Measurements from ENCODE around the gene SLC16A11. TPM values are rescaled to one million over a fixed set of nuclear protein-coding genes. Genes with fewer than 3 reads are reported as not detected.

SLC16A11 gene
- total and polyA plus RNA-seq, 2 donors from 2014 or later = 2.1 to 7.8 TPM

- H3K36me3 ChIP-seq (ENCODE audit: control insufficient read depth in 2 of 3, insufficient read depth in 3 of 3, low read length in 3 of 3) = no peaks in the 10 kb centered on the region
- DNase-seq (no peak), FAIRE-seq (no peak)
- no peaks in the 10 kb centered on the region for H3K4me1 ChIP-seq (ENCODE audit: control insufficient read depth in 2 of 3, insufficient read depth in 2 of 3, low read depth in 1 of 3, low read length in 3 of 3)
- no peaks in the 10 kb centered on the region for H3K27me3 ChIP-seq (ENCODE audit: control insufficient read depth, insufficient read depth, low read length)
- no peak for TF ChIP-seq CTCF (IDR thresholded peaks at IDR 0.05; ENCODE audit: borderline replicate concordance, extremely low read depth, insufficient read depth)
- peaks cover 0 to 2% (median 0%) of the 10 kb centered on the region in 3 donors for H3K9me3 ChIP-seq (ENCODE audit: control insufficient read depth in 2 of 3, insufficient read depth in 1 of 3, low read length in 3 of 3)
- H3K4me3 ChIP-seq (ENCODE audit: low read length in 3 of 3) = no peak overlapping the region
- H3K9ac ChIP-seq (ENCODE audit: low read length in 3 of 3) = no peak overlapping the region
- H3K27ac ChIP-seq (ENCODE audit: low read depth in 2 of 2, low read length in 2 of 2) = no peak overlapping the region
- intact Hi-C loops (cut with DNase I) = no loop called here
Observed at GRCh38 chr17:7068268-7068667, 24.4 kb upstream of the SLC16A11 start.

DNA sequence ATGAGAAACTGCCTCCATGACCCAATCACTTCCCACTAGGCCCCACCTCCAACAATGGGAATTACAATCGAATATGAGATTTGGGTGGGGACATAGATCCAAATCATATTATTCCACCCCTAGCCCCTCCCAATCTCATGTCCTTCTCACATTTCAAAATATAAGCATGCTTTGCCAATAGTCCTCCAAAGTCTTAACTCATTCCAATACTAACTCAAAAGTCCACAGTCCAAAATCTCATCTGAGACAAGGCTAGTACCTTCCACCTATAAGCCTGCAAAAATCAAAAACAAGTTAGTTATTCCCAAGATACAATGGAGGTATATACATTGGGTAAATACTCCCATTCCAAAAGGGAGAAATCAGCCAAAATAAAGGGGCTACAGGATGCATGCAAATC is 23.3 kb upstream of the SLC16A11 start:
- Histone ChIP-seq H3K4me1 (ENCODE audit: control insufficient read depth in 2 of 3, insufficient read depth in 2 of 3, low read depth in 1 of 3, low read length in 3 of 3) (no peaks in the 10 kb centered on the region), H3K9me3 (ENCODE audit: control insufficient read depth in 2 of 3, insufficient read depth in 1 of 3, low read length in 3 of 3) (peaks cover 0 to 2% (median 0%) of the 10 kb centered on the region in 3 donors), H3K27ac (ENCODE audit: low read depth in 2 of 2, low read length in 2 of 2) (no peak overlapping the region), H3K36me3 (ENCODE audit: control insufficient read depth in 2 of 3, insufficient read depth in 3 of 3, low read length in 3 of 3) (no peaks in the 10 kb centered on the region), H3K4me3 (ENCODE audit: low read length in 3 of 3) (no peak overlapping the region), H3K9ac (ENCODE audit: low read length in 3 of 3) (no peak overlapping the region), H3K27me3 (ENCODE audit: control insufficient read depth, insufficient read depth, low read length) (no peaks in the 10 kb centered on the region)
- no peak for TF ChIP-seq CTCF (IDR thresholded peaks at IDR 0.05; ENCODE audit: borderline replicate concordance, extremely low read depth, insufficient read depth)
- no peak for DNase-seq
- intact Hi-C loops (cut with DNase I) = no loop called here
- no peak for FAIRE-seq

DNA sequence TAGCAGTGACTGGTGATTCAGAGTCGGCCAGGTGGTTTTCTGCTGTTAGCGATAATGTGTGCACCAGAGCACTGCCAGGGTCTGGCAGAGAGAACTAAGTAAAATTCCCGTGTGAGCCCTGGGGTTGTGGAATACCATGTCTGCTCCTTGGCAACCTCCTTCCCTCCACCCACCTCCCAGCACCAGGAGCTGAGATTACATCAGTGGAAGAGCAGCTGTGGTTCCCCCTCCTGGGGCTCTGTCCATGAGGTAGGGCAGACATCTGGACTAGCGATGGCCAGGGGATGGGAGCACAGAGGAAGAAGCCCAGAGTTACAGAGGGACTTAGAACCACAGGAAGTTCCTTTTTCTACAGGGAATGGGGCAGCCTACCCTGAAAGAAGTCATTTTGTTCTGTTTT is 20.4 kb upstream of the SLC16A11 start:
- Histone ChIP-seq H3K36me3 (ENCODE audit: control insufficient read depth in 2 of 3, insufficient read depth in 3 of 3, low read length in 3 of 3) (no peaks in the 10 kb centered on the region), H3K4me1 (ENCODE audit: control insufficient read depth in 2 of 3, insufficient read depth in 2 of 3, low read depth in 1 of 3, low read length in 3 of 3) (no peaks in the 10 kb centered on the region), H3K4me3 (ENCODE audit: low read length in 3 of 3) (no peak overlapping the region), H3K9me3 (ENCODE audit: control insufficient read depth in 2 of 3, insufficient read depth in 1 of 3, low read length in 3 of 3) (peaks cover 0 to 2% (median 0%) of the 10 kb centered on the region in 3 donors), H3K27ac (ENCODE audit: low read depth in 2 of 2, low read length in 2 of 2) (no peak overlapping the region), H3K9ac (ENCODE audit: low read length in 3 of 3) (no peak overlapping the region), H3K27me3 (ENCODE audit: control insufficient read depth, insufficient read depth, low read length) (no peaks in the 10 kb centered on the region)
- intact Hi-C loops (cut with DNase I) = no loop called here
- no peak for DNase-seq
- FAIRE-seq = no peak
- no peak for TF ChIP-seq CTCF (IDR thresholded peaks at IDR 0.05; ENCODE audit: borderline replicate concordance, extremely low read depth, insufficient read depth)

GRCh38 chr17:7063518-7064094 is 19.7 kb upstream of the SLC16A11 start:
- DNase-seq (no peak), FAIRE-seq (no peak)
- Histone ChIP-seq H3K27ac (ENCODE audit: low read depth in 2 of 2, low read length in 2 of 2) (no peak overlapping the region), H3K9me3 (ENCODE audit: control insufficient read depth in 2 of 3, insufficient read depth in 1 of 3, low read length in 3 of 3) (peaks cover 0 to 2% (median 0%) of the 10 kb centered on the region in 3 donors), H3K4me3 (ENCODE audit: low read length in 3 of 3) (no peak overlapping the region), H3K27me3 (ENCODE audit: control insufficient read depth, insufficient read depth, low read length) (no peaks in the 10 kb centered on the region), H3K36me3 (ENCODE audit: control insufficient read depth in 2 of 3, insufficient read depth in 3 of 3, low read length in 3 of 3) (no peaks in the 10 kb centered on the region), H3K4me1 (ENCODE audit: control insufficient read depth in 2 of 3, insufficient read depth in 2 of 3, low read depth in 1 of 3, low read length in 3 of 3) (no peaks in the 10 kb centered on the region), H3K9ac (ENCODE audit: low read length in 3 of 3) (no peak overlapping the region)
- intact Hi-C loops (cut with DNase I) = no loop called here
- TF ChIP-seq CTCF (IDR thresholded peaks at IDR 0.05; ENCODE audit: borderline replicate concordance, extremely low read depth, insufficient read depth) = no peak
